Parathyroid adenoma (tissue), 2 donors: ENCODE results near the gene PVALEF.

Experiments used
- H2AFZ ChIP-seq: fragments of 300-600 bp; sonication (generic); one replicate; pipeline ENCODE4 v1.7.0; 2017; ENCODE audit warnings: antibody characterized with exemption, mild to moderate bottlenecking
- H3K27ac ChIP-seq: fragments of 300-600 bp; sonication (generic); one replicate; pipeline ENCODE4 v1.7.0; 2017
- H3K27me3 ChIP-seq: fragments of 300-600 bp; sonication (generic); one replicate; pipeline ENCODE4 v1.7.0; 2017; ENCODE audit warnings: low read length; ENCODE audit not compliant: control insufficient read depth, insufficient read depth
- H3K36me3 ChIP-seq: fragments of 300-600 bp; sonication (generic); one replicate; pipeline ENCODE4 v1.7.0; 2017; ENCODE audit warnings: low read length; ENCODE audit not compliant: control insufficient read depth, insufficient read depth
- H3K4me1 ChIP-seq: fragments of 300-600 bp; sonication (generic); one replicate; pipeline ENCODE4 v1.7.0; 2017; ENCODE audit warnings: control low read depth
- H3K4me2 ChIP-seq: fragments of 300-600 bp; sonication (generic); one replicate; pipeline ENCODE4 v1.7.0; 2017; ENCODE audit warnings: low read length
- H3K4me3 ChIP-seq: fragments of 300-600 bp; sonication (generic); one replicate; pipeline ENCODE4 v1.7.0; 2017; ENCODE audit warnings: low read depth, low read length
- H3K79me2 ChIP-seq: fragments of 300-600 bp; sonication (generic); one replicate; pipeline ENCODE4 v1.7.0; 2017; ENCODE audit warnings: control low read depth
- H3K9ac ChIP-seq: fragments of 300-600 bp; sonication (generic); one replicate; pipeline ENCODE4 v1.7.0; 2017; ENCODE audit warnings: mild to moderate bottlenecking
- H3K9me3 ChIP-seq: fragments of 300-600 bp; sonication (generic); one replicate; pipeline ENCODE4 v1.7.0; 2017; ENCODE audit warnings: low read length; ENCODE audit not compliant: control insufficient read depth
- TF ChIP-seq, protein P1 (sequence below): fragments of 300-600 bp; sonication (generic); IDR thresholded peaks from one replicate; pipeline ENCODE4 v1.7.0; 2017; ENCODE audit warnings: antibody characterized with exemption, mild to moderate bottlenecking
- donor health status: primary hyperparathyroidism.

Gene PVALEF

DNA sequence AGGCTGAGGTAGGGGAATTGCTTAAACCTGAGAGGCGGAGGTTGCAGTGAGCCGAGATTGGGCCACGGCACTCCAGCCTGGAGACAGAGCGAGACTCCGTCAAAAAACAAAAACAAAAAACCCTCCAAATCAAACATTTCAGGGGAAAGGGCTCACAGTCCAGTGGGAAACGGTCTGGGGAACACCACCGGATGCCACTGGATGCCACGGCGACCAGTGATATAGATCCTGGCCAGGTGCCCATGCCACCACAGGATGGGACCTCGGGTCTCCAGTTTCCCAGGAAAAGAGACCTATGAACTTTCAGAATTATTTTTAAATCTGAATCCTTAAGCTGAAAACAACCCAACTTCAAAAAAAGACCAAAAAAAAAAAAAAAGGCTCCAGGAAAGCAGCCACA is 45.2 kb downstream of the PVALEF start:
- Histone ChIP-seq H3K4me1 (no peaks in the 10 kb centered on the region), H3K36me3 (no peaks in the 10 kb centered on the region)

DNA sequence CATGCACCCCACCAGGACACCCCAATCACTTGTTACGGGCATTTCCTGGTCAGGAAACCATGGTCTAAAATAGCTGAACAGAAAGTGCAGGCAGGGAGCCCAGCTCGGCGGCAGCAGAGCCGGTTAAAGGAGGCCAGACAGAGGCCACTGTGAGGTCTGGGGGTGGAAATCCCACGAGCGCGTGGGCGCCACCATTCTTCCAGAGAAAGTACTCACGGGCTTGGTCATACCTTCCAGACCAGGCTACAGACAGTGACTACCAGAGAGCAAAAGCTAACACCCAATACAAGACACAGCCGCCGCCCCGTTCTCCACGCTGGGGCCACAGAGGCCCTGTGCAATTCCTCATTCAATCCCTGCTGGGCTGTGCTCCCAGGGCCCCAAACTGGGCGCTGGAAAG is 45.6 kb downstream of the PVALEF start:
- H3K27me3 ChIP-seq: no peaks in the 10 kb centered on the region
- no peak overlapping the region for H3K4me2 ChIP-seq
- TF ChIP-seq, protein P1, sequence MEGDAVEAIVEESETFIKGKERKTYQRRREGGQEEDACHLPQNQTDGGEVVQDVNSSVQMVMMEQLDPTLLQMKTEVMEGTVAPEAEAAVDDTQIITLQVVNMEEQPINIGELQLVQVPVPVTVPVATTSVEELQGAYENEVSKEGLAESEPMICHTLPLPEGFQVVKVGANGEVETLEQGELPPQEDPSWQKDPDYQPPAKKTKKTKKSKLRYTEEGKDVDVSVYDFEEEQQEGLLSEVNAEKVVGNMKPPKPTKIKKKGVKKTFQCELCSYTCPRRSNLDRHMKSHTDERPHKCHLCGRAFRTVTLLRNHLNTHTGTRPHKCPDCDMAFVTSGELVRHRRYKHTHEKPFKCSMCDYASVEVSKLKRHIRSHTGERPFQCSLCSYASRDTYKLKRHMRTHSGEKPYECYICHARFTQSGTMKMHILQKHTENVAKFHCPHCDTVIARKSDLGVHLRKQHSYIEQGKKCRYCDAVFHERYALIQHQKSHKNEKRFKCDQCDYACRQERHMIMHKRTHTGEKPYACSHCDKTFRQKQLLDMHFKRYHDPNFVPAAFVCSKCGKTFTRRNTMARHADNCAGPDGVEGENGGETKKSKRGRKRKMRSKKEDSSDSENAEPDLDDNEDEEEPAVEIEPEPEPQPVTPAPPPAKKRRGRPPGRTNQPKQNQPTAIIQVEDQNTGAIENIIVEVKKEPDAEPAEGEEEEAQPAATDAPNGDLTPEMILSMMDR: no peak
- H2AFZ ChIP-seq: no peak overlapping the region
- no peaks in the 10 kb centered on the region for H3K9me3 ChIP-seq
- peaks cover 3% of the 10 kb centered on the region for H3K79me2 ChIP-seq
- H3K27ac ChIP-seq: no peak overlapping the region
- no peak overlapping the region for H3K4me3 ChIP-seq
- no peaks in the 10 kb centered on the region for H3K4me1 ChIP-seq
- H3K9ac ChIP-seq: no peak overlapping the region
- H3K36me3 ChIP-seq: no peaks in the 10 kb centered on the region

More for the DNA sequence above, 45.2 kb downstream of the PVALEF start:
- Histone ChIP-seq H3K9me3 (no peaks in the 10 kb centered on the region), H3K4me3 (no peak overlapping the region), H2AFZ (no peak overlapping the region), H3K27ac (no peak overlapping the region), H3K27me3 (no peaks in the 10 kb centered on the region), H3K9ac (no peak overlapping the region), H3K79me2 (peaks cover 3% of the 10 kb centered on the region), H3K4me2 (no peak overlapping the region)
- TF ChIP-seq, protein P1: no peak

DNA sequence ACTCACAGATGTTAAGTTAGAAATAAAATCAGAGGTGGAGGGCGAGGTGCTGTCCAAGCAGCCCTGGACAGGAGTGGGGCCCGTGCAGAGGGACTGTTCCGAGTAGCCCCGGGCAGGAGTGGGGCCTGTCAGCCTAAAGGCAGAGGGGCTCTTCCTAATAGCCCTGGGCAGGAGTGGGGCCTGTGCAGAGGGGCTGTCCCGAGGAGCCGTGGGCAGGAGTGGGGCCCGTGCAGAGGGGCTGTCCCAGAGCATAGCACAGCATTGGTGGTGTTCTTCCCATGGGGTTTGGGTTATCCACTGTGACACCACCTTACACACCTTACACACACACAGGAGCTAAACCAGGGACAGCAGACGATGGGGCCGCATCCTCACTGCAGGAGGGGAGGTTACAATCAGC is 47.1 kb downstream of the PVALEF start:
- Histone ChIP-seq H3K27ac (no peak overlapping the region), H3K9me3 (no peaks in the 10 kb centered on the region), H3K27me3 (no peaks in the 10 kb centered on the region), H2AFZ (no peak overlapping the region), H3K4me2 (no peak overlapping the region), H3K36me3 (no peaks in the 10 kb centered on the region), H3K9ac (no peak overlapping the region), H3K4me3 (no peak overlapping the region), H3K79me2 (peaks cover 3% of the 10 kb centered on the region), H3K4me1 (no peaks in the 10 kb centered on the region)
- TF ChIP-seq, protein P1: no peak

DNA sequence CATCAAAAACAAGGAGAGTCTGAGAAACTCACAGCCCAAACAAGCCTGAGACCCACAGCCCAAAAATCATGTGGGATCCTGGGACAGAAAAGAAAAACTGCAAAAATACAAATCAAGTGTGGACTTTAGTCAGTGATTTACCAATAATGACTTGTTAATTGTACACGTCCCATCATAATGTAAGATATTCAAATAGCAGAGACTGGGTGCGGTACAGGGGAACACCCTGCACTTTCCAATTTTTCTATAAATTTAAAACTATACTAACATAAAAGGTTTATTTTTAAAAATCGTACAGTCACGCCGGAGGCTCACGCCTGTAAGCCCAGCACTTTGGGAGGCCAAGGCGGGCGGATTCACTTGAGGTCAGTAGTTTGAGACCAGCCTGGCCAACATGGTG is 48.7 kb downstream of the PVALEF start:
- no peaks in the 10 kb centered on the region for H3K9me3 ChIP-seq
- H3K4me1 ChIP-seq: no peaks in the 10 kb centered on the region
- peaks cover 5% of the 10 kb centered on the region for H3K79me2 ChIP-seq
- H3K4me3 ChIP-seq: no peak overlapping the region
- TF ChIP-seq, protein P1: no peak
- no peak overlapping the region for H2AFZ ChIP-seq
- H3K27me3 ChIP-seq: no peaks in the 10 kb centered on the region
- H3K4me2 ChIP-seq: no peak overlapping the region
- no peak overlapping the region for H3K9ac ChIP-seq
- no peak overlapping the region for H3K27ac ChIP-seq
- H3K36me3 ChIP-seq: no peaks in the 10 kb centered on the region

DNA sequence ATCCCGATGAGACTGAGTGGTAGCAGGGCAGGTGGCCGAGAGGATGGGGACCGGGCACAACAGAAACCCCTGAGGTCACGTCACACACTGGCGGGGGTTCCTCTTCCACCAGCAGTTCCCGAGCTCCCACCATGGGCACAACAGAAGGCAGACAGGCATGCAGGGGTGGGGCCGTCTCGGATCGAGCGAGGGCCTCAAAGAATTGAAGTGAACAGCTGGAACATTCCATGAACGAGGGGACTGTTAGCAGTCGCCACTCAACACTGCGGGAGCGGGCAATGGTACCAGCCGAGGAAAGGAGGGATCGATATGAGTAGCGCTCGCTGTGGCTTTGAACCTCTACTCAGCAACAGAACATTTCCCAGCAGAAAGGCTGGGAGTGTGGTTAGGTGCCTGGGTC is 52.2 kb downstream of the PVALEF start:
- H3K79me2 ChIP-seq: peaks cover 14% of the 10 kb centered on the region
- H3K4me3 ChIP-seq: no peak overlapping the region
- no peak overlapping the region for H3K9ac ChIP-seq
- H3K9me3 ChIP-seq: no peaks in the 10 kb centered on the region
- peaks cover 4% of the 10 kb centered on the region for H3K4me1 ChIP-seq
- H2AFZ ChIP-seq: no peak overlapping the region
- no peaks in the 10 kb centered on the region for H3K27me3 ChIP-seq
- TF ChIP-seq, protein P1: no peak
- no peak overlapping the region for H3K4me2 ChIP-seq
- no peaks in the 10 kb centered on the region for H3K36me3 ChIP-seq
- no peak overlapping the region for H3K27ac ChIP-seq
